Heart left ventricle (tissue), 13 donors: Measurements from ENCODE around the gene PFKFB3.

Source experiments
- CTCF ChIP-seq, 12 donors: fragments of 200-600 bp; sonication (generic) in 4 of 12; IDR thresholded peaks; one replicate each; pipeline versions ENCODE4 v1.5.0 to v1.8.0; 2018 to 2022; ENCODE audit warnings: antibody characterized with exemption in 12 of 12, mild to moderate bottlenecking in 5 of 12
- POLR2A ChIP-seq, 2 donors: fragments of 450-650 bp; IDR thresholded peaks; one replicate each; pipeline ENCODE4 v1.6.1; 2017; ENCODE audit warnings: antibody characterized with exemption in 2 of 2, mild to moderate bottlenecking in 2 of 2, moderate library complexity in 2 of 2
- donor health status: ischemic (EF 13 %, LVEDD 7.1; RV severe dilation, severe dysfunction).
- donor health status: DM: no; HTN: yes; CAD: no.
- donor health status: DM: no; HTN: no; CAD: no.
- donor health status: ischemic (EF 25% LVEDD 6.9; RV normal size, moderate dysfunction).
- donor health status: ischemic (EF 25% LVEDD 5.7; RV mildly dilated, moderate dysfunction).
- donor health status: ischemic (EF 35%, LVEDD 5.7; RV mildly dilated, moderate dysfunction).
- donor health status: nonischemic (EF 11% LVEDD 7.7; RV severe dilation, severe dysfunction).
- donor health status: DM: yes; HTN: yes; CAD: no.
- donor health status: PGD.
- donor health status: ischemic (EF 29% LVEDD 5.4; RV normal size, mild dysfunction).
- donor health status: nonischemic (EF 23%, LVEDD 6.1; RV moderate dilation, normal function).

GRCh38 chr10:6214612-6215011 is 11.9 kb downstream of the PFKFB3 start:
- TF ChIP-seq CTCF (IDR thresholded peaks at IDR 0.05): no peak
- TF ChIP-seq POLR2A (IDR thresholded peaks at IDR 0.05): no peak
